Measurements from ENCODE around the gene CCL14.

DNA sequence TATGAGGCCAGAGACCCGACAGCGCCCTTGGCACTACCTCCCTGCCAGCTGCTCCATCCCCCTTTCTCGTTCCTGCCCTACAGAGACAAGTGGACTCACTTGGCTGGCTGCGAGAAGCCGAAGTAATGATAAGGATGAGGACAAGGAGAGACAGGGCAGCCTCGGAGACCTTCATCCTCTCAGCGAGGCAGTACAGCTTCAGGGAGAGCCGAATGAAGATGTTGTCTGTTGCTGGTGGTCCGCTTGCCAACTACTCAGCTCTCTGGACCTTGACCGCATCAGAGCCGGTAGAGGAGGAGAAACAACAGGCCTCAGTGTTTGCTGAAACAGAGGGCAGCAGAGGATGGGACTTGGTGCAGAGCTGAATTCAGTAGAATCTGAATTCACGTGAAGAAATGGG, 5.3 kb downstream of the CCL14 start, which contains the start of gene CCL16:
- no peak for TF ChIP-seq GATA3 (IDR thresholded peaks at IDR 0.05; ENCODE audit: low read depth, low read length)
- no peak for TF ChIP-seq GATA2 (IDR thresholded peaks at IDR 0.05; ENCODE audit: low read depth, low read length)

Data from SH-SY5Y (cell line).